Stimulated activated CD8-positive, alpha-beta memory T cell treated with anti-CD3 and anti-CD28 coated beads, Interleukin-12 subunit alpha, Interleukin-12 subunit beta, amount 100 ng/mL, for 24 hours (primary cell): ENCODE measurements around the gene LRRC26.

ENCODE experiments used
- DNase-seq: peaks from one replicate; pipeline ENCODE4 v3.0.0-alpha.2; 2020; ENCODE audit errors: extremely low read depth

Gene LRRC26

GRCh38 chr9:137167747-137168572 is 1.9 kb downstream of the LRRC26 start:
- no peak for DNase-seq

- DNase-seq, result no peak
Observed at GRCh38 chr9:137167277-137167746, 2.5 kb downstream of the LRRC26 start.

DNA sequence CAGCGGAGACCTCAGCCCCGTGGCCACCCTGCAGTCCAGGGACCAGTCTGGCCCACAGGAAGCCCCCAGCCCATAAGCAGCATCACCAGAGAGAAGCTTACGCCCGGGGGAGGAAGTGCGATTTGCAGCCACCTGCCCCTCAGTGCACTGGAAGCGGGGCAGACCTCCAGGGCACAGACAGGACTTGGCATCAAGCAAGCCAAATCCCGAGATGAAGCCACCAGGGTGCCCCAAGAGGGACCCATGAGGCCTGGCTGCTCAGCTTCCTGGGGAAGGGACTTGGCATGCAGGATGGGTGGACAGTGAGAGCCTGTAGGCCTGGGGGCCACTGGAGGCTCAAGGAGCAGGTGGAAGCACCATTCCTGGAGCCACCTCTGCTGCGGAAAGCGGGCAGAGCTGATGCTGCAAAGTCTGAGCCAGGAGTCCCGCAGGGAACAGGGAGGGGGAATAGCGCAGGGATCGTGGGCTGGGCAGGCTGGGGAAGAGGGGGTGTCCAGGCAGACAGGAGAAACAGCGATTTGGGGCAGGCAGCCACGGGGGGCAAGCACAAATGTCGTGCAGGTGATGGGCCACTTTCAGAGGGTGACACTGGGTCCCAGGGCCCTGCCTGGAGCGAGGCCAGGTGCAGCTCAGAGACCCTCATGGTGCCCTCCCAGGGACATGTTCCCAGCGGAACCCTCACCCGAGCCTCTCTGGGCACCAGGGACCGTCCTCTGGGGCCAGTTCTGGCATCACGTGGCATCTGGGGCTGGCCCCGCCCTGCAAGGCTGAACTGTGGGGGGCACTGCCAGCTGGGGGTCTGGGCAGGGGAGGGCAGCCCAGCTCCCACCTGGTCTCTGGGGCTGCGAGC is 3.2 kb downstream of the LRRC26 start:
- DNase-seq, result no peak

DNA sequence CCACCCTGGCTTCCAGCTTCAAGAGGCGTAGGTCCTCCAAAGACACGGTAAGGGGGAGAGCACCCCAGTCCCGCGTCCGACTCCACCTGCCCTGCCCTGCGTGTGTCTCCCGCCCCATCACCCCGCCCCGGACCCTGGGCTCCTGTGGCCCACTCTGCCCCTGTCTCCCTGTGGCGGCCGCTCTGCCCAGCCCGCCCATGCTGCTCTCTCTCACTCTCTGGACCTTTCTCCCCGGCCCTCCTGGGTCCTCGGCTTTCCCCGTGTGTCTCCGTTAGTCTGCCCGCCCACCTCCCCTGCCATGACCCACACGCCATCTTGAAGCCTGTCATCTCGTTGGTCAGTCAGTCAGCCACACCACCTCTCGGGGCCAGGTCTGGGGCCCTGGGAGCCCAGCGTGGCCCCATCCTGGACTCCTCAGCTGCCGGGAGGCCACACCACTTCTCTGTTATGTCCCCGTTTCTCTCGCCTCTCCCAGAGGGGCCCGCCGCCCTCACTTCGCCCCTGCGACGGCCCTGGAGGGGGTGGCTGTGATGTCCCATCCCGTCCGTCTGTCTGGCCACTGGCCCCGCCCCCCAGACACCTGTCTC is 4.5 kb downstream of the LRRC26 start:
- no peak for DNase-seq

GRCh38 chr9:137164370-137165249 is 5.2 kb downstream of the LRRC26 start:
- DNase-seq, result no peak

- DNase-seq, result no peak
Observed at GRCh38 chr9:137163805-137164204, 6.0 kb downstream of the LRRC26 start.

DNA sequence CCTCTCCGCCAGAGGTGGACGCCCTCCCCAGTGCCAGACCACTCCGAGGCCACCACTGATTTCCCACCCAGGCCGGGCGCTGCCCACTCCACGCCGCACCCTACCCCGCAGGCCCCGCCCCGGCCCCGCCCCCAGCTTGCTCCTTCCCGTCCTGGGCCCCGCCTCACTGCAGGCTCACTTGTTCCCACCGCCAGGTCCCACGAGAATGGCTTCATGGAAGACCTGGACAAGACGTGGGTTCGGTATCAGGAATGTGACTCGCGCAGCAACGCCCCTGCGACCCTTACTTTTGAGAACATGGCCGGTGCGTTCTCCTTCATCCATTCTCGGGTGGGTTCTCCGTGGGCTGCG is 6.5 kb downstream of the LRRC26 start:
- no peak for DNase-seq

DNA sequence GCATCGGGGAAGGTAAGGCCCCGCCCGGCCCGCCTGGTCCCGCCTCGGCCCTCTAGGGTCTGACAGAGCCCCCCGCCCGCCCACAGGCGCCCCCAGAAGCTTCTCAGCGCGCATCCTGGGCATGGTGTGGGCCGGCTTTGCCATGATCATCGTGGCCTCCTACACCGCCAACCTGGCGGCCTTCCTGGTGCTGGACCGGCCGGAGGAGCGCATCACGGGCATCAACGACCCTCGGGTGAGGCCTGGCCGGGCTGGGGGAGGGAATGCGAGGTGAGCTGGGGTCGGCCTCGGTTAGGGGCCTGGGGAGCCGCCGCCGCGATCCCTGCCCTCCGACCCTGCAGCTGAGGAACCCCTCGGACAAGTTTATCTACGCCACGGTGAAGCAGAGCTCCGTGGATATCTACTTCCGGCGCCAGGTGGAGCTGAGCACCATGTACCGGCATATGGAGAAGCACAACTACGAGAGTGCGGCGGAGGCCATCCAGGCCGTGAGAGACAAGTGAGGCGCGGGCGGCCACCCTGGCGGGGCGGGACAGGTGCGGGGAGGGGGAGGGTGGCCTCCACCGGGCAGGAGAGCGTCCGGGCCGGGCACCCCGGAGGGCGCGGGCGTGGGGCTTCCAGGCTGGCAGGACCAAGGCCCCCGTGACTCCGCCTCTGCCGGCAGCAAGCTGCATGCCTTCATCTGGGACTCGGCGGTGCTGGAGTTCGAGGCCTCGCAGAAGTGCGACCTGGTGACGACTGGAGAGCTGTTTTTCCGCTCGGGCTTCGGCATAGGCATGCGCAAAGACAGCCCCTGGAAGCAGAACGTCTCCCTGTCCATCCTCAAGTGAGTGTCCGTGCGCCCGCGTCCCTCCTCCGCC is 7.1 kb downstream of the LRRC26 start:
- DNase-seq, result no peak

GRCh38 chr9:137161558-137162486 is 8.0 kb downstream of the LRRC26 start:
- no peak for DNase-seq

GRCh38 chr9:137160716-137161557 is 8.9 kb downstream of the LRRC26 start:
- no peak for DNase-seq

DNA sequence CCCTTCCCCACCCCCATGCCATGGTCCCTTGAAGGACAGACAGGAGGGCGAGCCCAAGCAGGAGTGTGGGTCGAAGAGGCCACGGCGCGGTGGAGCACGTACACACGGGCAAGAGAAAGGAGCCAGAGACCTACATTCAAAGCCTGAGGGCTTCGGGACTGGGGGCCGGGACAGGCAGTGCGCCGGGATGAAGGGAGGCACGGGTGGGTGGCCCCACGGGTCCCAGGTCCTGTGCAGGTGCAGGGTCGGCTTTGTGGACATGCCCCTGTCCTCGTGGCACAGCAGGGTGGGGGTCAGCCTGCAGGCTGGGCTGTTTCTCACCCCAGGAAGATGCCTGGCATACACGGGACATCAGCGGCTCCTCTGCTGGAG is 9.8 kb downstream of the LRRC26 start:
- DNase-seq, result no peak

- DNase-seq, result no peak
Observed at GRCh38 chr9:137159105-137160053, 10.5 kb downstream of the LRRC26 start.

DNA sequence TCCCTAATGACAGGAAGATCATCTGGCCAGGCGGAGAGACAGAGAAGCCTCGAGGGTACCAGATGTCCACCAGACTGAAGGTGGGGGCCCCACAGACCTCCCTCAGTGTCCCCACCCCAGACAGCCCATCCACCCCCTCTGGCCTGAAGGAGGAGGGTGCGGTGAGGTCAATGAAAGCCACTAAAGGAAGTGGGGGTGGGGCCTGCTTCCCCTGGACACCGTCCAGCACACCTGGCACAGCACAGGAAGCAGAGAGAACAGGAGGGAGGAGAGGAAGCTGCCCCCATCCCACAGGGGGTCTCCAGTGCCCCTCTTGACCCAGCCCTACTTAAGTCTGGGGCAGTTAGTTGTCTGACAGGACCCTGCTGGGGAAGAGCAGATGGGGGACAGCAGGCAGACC is 11.2 kb downstream of the LRRC26 start:
- no peak for DNase-seq

DNA sequence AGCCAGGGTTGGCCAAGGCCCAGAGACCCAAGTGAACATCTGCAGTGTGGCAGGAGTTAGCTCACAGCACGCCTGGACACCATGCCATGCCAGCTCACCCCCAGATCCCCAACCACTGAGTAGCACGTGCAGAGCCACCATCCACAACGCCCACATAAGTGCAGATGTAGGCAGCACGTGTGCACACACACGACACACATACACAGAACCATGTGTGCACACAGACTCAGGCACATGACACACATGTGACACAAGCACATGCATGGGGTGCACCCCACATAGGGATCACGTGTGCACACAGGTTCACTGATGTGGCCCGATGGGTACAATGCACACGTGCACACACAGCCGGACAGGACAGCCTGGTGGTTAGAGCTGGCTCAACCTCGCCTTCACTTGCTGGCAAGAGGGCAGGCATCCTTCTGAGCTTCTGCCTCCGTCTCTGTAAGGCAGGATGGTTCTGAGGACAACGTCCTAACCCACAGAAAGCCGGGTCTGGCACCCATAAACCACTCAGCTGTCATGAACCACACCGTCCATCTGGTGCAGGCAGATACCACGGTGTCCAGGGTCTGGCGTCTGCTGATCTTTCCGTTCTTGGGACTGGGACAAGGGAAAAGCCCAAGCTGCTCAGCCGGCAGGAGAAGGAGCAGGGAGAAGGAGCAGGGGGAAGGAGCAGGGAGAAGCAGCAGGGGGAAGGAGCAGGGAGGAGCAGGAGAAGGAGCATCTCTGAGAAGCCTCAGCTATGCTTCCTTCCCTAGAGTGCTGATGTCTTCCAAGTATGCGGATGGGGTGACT is 12.0 kb downstream of the LRRC26 start:
- no peak for DNase-seq

- DNase-seq, result peak; percentile 41
Observed at GRCh38 chr9:137156567-137157375, 13.1 kb downstream of the LRRC26 start.
